COR-L47 (cell line): ENCODE measurements around the gene TCN1.
"Not testable (repeated sequence)": the region's sequence is repeated elsewhere in the genome, so short reads cannot be mapped to it uniquely, and the experiment has no call there.

Experiments used
- DNase-seq: peaks from one replicate; lab custom pipeline; 2025; lab: John Stamatoyannopoulos, UW

Gene TCN1, protein sequence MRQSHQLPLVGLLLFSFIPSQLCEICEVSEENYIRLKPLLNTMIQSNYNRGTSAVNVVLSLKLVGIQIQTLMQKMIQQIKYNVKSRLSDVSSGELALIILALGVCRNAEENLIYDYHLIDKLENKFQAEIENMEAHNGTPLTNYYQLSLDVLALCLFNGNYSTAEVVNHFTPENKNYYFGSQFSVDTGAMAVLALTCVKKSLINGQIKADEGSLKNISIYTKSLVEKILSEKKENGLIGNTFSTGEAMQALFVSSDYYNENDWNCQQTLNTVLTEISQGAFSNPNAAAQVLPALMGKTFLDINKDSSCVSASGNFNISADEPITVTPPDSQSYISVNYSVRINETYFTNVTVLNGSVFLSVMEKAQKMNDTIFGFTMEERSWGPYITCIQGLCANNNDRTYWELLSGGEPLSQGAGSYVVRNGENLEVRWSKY

DNA sequence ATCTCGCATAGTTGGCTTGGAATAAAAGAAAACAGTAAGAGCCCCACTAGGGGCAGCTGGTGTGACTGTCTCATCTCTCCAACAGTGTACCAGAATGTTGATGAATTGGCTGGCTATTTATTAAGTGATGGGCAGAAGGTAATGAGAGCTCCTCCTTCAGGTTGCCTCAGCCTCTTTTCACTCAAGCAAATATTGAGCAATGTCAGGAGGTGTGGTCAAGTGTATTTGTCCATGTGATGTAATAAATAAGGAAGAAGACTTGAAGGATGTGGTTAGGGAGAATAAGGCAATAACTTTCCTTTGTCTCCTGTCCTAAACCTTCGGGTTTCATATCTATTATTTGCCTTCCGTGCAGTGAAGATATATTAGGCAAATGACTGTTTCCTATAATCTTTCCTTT lies at the start of gene TCN1:
TCN1 (minus strand) TSS at position 91 of the 400 bp plus-strand sequence; CDS start at position 74, 17 bp downstream.
- no peak for DNase-seq

DNA sequence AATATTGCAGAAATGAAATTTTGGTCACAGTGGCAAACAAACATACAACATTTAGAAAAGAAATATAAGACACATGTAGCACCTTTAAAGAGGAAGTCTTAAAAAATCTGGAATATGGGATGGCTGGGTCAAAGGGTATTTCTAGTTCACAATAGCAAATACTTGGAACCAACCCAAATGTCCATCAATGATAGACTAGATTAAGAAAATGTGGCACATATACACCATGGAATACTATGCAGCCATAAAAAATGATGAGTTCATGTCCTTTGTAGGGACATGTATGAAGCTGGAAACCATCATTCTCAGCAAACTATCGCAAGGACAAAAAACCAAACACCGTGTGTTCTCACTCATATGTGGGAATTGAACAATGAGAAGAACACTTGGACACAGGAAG lies 37.3 kb upstream of the TCN1 start:
- DNase-seq: not testable (repeated sequence)

DNA sequence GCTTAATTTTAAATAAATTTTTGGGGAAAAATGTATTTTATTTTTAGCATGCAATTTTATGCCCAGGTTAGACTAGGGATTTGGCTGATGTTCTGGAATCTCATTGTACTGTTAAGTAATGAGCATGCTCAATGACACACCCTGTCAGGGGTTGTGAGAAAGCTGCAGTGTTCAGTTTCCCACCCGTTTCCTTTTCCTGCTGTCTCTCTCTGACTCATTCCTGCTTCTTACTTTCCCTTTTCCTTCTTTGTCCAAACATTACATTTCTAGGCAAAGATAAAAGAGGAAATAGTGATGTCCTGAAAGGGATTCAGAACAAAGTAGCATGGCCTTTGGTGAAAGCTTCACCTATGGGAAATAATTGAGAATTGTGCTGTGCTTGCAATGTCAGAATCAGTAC lies 35.0 kb upstream of the TCN1 start:
- no peak for DNase-seq

GRCh38 chr11:59900366-59901126 lies 34.3 kb upstream of the TCN1 start:
- no peak for DNase-seq

DNA sequence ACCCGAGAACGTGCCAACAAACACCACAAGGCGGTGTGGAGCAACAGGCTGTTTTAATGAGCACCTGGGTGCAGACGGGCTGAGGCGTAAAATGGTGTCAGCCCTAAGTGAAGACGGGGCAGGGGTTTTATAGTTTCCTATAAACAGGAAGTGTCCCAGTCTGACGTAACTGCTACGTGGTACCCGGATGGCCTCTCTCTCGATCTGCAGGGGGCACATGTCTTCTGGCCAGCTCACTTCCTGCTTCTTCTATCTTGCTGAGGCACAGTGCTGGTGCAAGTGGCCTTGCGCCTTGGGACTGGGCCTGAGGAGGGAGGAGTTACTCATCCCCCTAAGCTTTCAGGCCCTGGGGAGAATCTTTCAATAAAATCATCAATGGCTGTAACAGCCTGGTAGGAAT lies 33.2 kb upstream of the TCN1 start:
- no peak for DNase-seq

- no peak for DNase-seq
These were observed 32.4 kb upstream of the TCN1 start for GRCh38 chr11:59898650-59899049.

GRCh38 chr11:59898046-59898445 lies 31.8 kb upstream of the TCN1 start:
- DNase-seq: no peak

DNA sequence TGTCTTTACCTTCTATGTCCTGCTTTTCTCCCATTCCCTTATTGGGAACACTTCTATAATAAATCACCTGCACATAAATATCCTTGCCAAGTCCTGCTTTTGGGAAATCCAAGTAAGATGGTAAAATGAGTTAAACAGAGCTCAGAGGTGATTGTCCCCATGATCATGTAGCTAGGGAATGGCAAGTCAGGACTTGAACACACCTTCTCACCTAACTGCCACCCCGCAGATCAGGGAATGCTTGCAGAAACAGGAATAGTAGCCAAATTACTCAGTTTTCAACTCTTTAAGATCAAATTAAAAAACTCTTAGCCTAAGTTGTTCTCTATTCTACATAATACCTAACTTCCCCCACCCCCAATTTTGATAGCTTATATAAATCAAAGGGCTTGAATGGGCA lies 28.3 kb upstream of the TCN1 start:
- no peak for DNase-seq

DNA sequence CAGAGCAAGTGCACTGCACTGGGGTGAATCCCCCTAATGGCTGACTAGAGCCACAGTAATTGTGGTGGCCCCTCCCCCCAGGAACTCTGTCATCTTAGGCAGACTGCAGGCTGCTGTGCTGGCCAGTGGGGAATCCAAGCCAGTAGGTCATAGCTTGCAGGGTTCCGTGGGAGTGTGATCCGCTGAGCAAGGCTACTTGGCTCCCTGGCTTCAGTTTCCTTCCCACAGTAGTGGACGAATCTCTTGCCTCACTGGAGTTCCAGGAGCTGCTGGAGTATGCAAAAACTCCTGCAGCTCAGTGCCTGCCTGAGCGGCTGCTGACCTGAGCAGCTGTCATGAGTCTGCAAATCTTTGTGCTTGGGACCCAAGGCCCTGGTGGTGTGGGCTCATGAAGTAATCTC lies 25.5 kb upstream of the TCN1 start:
- DNase-seq: no peak

DNA sequence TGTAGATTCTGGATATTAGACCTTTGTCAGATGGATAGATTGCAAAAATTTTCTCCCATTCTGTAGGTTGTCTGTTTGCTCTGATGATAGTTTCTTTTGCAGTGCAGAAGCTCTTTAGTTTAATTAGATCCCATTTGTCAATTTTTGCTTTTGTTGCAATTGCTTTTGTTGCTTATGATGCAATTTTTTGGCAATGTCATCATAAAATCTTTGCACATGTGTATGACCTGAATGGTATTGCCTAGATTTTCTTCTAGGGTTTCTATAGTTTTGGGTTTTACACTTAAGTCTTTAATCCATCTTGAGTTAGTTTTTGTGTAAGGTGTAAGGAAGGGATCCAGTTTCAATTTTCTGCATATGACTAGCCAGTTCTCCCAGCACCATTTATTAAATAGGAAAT lies 20.9 kb upstream of the TCN1 start:
- not testable (repeated sequence) for DNase-seq

DNA sequence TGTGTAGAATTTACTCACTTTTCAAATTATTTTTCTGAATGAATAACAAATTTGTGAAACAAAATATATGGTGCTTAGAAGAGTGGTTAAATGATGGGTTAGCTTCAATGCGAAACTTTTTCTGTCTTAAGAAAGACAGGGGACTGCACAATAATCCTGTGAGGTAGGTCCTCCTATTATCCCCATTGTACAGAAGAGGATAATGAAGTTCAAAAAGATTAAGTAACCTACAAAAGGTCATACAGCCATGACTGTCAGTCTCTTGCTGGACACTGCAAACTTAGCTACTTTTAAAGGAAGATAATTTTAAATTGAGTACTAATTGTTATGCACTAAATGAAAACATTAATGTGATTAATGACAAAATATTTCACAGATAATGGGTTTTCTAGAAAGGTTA lies 17.3 kb upstream of the TCN1 start:
- DNase-seq: no peak

- no peak for DNase-seq
These were observed 13.3 kb upstream of the TCN1 start for GRCh38 chr11:59879567-59879966.

DNA sequence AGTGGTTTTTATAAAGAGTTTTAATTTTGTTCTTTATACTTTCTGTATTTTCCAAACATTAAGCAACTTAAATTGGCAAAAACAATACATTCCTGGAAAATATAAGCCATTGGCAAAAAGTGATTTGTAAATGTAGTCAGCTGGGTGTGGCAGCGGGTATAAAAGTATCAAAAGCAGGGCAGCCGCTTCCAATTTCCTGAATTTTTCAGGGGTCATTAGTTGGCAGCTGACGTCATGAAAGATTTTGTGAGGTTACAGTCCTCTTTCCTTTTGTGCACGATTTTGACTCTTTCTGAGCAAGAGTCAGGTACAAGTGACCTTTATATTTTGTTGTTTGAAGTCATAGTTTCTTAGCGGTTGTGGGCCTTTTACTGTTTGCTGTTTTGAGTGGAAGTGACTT lies 12.3 kb upstream of the TCN1 start, which contains the start of gene OOSP3:
OOSP3 (plus strand) TSS at position 208 of the 400 bp plus-strand sequence; CDS start at position 235, 27 bp downstream.
- DNase-seq: no peak

DNA sequence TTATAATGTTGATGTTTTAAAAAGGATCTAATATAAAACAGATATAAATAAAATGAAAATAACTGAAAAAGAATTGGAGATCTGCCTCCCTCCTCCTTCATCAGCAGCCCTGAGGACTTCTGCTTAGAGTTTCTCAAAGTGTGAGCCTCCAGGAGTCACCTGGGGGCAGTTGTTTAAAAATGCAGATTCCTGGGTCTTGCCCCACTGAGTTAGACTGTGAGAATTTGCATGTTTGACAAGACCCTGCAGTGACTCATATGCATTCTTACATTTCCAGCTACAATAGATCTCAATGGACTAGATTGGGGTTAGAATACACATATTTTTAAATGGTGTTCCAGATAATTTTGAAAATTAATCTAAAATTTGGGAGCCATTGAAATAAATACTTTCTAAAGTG lies 11.5 kb upstream of the TCN1 start:
- no peak for DNase-seq

- DNase-seq: no peak
These were observed 11.0 kb upstream of the TCN1 start for GRCh38 chr11:59877325-59877724.

- no peak for DNase-seq
These were observed 9.7 kb upstream of the TCN1 start for GRCh38 chr11:59875856-59876519.

DNA sequence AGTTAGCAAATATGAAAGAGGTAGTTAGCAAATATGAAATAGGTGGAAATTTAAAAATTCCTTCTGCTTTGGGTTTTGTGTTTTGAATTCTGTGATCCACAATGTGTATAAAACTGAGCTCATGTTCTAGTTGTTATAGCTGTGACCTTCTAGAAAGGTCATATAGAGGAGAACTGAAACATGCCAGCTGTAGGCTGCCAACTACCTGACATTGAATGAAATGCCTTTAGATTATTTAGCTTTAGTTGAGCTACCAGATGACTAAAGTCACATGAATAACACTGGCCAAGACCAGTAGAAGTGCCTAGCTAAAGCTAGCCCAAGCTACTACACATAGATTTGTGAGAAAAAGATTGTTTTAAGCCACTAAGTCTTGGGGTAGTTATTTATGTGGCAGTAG lies 5.8 kb upstream of the TCN1 start:
- no peak for DNase-seq

- DNase-seq: no peak
These were observed 1.7 kb upstream of the TCN1 start for GRCh38 chr11:59867946-59868345.

DNA sequence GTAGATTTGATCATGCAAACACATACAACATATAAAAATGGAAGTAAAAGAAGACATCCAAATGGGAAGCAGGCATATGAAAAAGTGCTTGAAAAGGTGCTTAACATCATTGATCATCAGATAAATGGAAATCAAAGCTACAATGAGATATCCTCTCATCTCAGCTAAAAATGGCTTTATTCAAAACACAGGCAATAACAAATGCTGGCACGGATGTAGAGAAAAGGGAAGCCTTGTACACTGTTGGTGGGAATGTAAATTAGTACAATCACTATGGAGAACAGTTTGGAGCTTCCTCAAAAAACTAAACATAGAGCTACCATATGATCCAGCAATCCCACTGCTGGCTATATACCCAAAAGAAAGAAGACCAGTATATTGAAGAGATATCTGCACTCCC lies 549 bp upstream of the TCN1 start:
- DNase-seq: no peak

- no peak for DNase-seq
These were observed 1.3 kb downstream of the TCN1 start for GRCh38 chr11:59865031-59865430.

- DNase-seq: no peak
These were observed 4.0 kb downstream of the TCN1 start for GRCh38 chr11:59862252-59862651.

DNA sequence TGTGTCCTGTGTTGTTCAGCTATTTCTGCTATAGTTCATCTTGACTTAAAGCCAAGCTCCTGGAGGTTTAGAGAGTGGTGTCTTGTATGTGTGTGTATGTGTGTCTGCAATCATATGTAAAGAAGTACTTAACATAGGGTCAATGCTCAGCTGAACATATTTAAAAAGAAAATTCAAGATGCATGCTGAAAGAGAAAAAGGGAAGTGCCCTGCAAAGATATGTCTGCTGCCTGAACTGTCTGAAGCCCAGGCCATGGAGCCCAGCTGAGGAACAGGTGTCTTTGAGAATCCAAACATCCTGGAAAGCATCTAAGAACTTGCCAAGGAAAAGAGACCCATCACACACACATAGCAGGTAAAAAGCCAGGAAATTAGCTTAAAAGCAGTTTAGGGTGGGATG lies 6.6 kb downstream of the TCN1 start:
- no peak for DNase-seq
